IMR-90 (cell line): ENCODE results near the gene CACNB3. TPM values are rescaled to one million over a fixed set of nuclear protein-coding genes. Genes with fewer than 3 reads are reported as not detected.

Source experiments
- ATAC-seq: fragments of 200-7000 bp; cut with Tn5 transposase; 2 replicates; pipeline ENCODE4 v1.9.1; 2020; ENCODE audit warnings: low read depth, mild to moderate bottlenecking, moderate library complexity
- BruUV-seq: library from RNA; stranded (reverse); fragments of 400-500 nt; replicated peaks from 2 replicates; lab custom pipeline; 2021; lab: Mats Ljungman, UMichigan
- CTCF ChIA-PET: fragments of 300-600 bp; formaldehyde crosslinking; extraction: SDS; loops from one replicate; lab custom pipeline; 2021; ENCODE audit warnings: antibody characterized with exemption; lab: Yijun Ruan, JAX
- POLR2A ChIA-PET: fragments of 300-600 bp; sonication (Branson Sonifier 250); formaldehyde crosslinking; loops from one replicate; lab custom pipeline; 2022; ENCODE audit warnings: antibody characterized with exemption; ENCODE audit not compliant: unreplicated experiment; lab: Charles Lee
- DNase-seq: peaks from one replicate; pipeline ENCODE4 v3.0.0; 2013
- H2AFZ ChIP-seq: replicated peaks from 2 replicates; pipeline ENCODE3; 2013; ENCODE audit warnings: low read length, mild to moderate bottlenecking; ENCODE audit not compliant: poor library complexity
- H2AK5ac ChIP-seq: 2 replicates; pipeline ENCODE4 v1.6.1; 2013; ENCODE audit warnings: low read depth, low read length, inconsistent platforms
- H2AK9ac ChIP-seq: replicated peaks from 2 replicates; pipeline ENCODE3; 2013; ENCODE audit warnings: mild to moderate bottlenecking, low read depth, low read length, moderate library complexity; ENCODE audit not compliant: poor library complexity
- H2BK120ac ChIP-seq: 2 replicates; pipeline ENCODE4 v1.6.1; 2013; ENCODE audit warnings: low read depth, low read length, inconsistent platforms
- H2BK15ac ChIP-seq: 3 replicates; pipeline ENCODE4 v1.6.1; 2013; ENCODE audit warnings: low read depth, low read length, inconsistent platforms
- H2BK20ac ChIP-seq: 2 replicates; pipeline ENCODE4 v1.6.1; 2013; ENCODE audit warnings: low read depth, mild to moderate bottlenecking, inconsistent platforms, low read length, moderate library complexity
- H2BK5ac ChIP-seq: 2 replicates; pipeline ENCODE4 v1.6.1; 2013; ENCODE audit warnings: mild to moderate bottlenecking, low read depth, low read length, inconsistent platforms; ENCODE audit not compliant: poor library complexity, severe bottlenecking
- H3K14ac ChIP-seq: replicated peaks from 2 replicates; pipeline ENCODE4 v1.6.1; 2013; ENCODE audit warnings: low read depth, low read length, inconsistent platforms
- H3K18ac ChIP-seq: 2 replicates; pipeline ENCODE4 v1.6.1; 2013; ENCODE audit warnings: low read depth, low read length, control low read depth
- H3K23ac ChIP-seq: 2 replicates; pipeline ENCODE4 v1.6.1; 2013; ENCODE audit warnings: low read depth, low read length, inconsistent platforms
- H3K27ac ChIP-seq: 2 replicates; pipeline ENCODE4 v1.5.1; 2013; ENCODE audit warnings: mild to moderate bottlenecking, control low read depth, low read length; ENCODE audit not compliant: insufficient read depth
- H3K27me3 ChIP-seq: 2 replicates; pipeline ENCODE4 v1.6.1; 2013; ENCODE audit warnings: low read length; ENCODE audit not compliant: control insufficient read depth, insufficient read depth
- H3K36me3 ChIP-seq: 2 replicates; pipeline ENCODE4 v1.6.1; 2013; ENCODE audit warnings: low read length, mixed read lengths; ENCODE audit not compliant: control insufficient read depth, insufficient read depth
- H3K4ac ChIP-seq: 2 replicates; pipeline ENCODE4 v1.6.1; 2013; ENCODE audit warnings: low read depth, low read length, inconsistent platforms
- H3K4me1 ChIP-seq: 2 replicates; pipeline ENCODE4 v1.6.1; 2013; ENCODE audit warnings: low read length, mixed read lengths; ENCODE audit not compliant: control insufficient read depth, insufficient read depth
- H3K4me2 ChIP-seq: 2 replicates; pipeline ENCODE4 v1.6.1; 2013; ENCODE audit warnings: low read depth, mild to moderate bottlenecking, control low read depth, low read length, moderate library complexity
- H3K4me3 ChIP-seq: 2 replicates; pipeline ENCODE4 v1.5.1; 2013; ENCODE audit warnings: low read depth, mild to moderate bottlenecking, control low read depth, low read length, moderate library complexity; ENCODE audit not compliant: insufficient read depth
- H3K56ac ChIP-seq: 2 replicates; pipeline ENCODE4 v1.6.1; 2013; ENCODE audit warnings: low read length, inconsistent platforms; ENCODE audit not compliant: insufficient read depth; ENCODE audit errors: extremely low read depth
- H3K79me1 ChIP-seq, 2 experiments: 2 replicates each; pipeline ENCODE4 v1.6.1; 2013; ENCODE audit warnings: low read length in 2 of 2, inconsistent platforms in 1 of 2, low read depth in 1 of 2
- H3K9ac ChIP-seq: 2 replicates; pipeline ENCODE4 v1.6.1; 2013; ENCODE audit warnings: low read depth, low read length, control low read depth
- H3K9me1 ChIP-seq: 2 replicates; pipeline ENCODE4 v1.6.1; 2013; ENCODE audit warnings: low read length, inconsistent platforms; ENCODE audit not compliant: insufficient read depth
- H3K9me3 ChIP-seq: 2 replicates; pipeline ENCODE4 v1.6.1; 2013; ENCODE audit warnings: low read length; ENCODE audit not compliant: control insufficient read depth, insufficient read depth
- H4K20me1 ChIP-seq: 2 replicates; pipeline ENCODE4 v1.6.1; 2013; ENCODE audit warnings: low read length, inconsistent platforms; ENCODE audit not compliant: insufficient read depth
- H4K5ac ChIP-seq: 2 replicates; pipeline ENCODE4 v1.6.1; 2013; ENCODE audit warnings: mild to moderate bottlenecking, low read depth, low read length, control low read depth
- H4K8ac ChIP-seq, 2 experiments: 2 replicates each; pipeline ENCODE4 v1.6.1; 2013; ENCODE audit warnings: low read depth in 2 of 2, low read length in 2 of 2, control low read depth in 1 of 2, inconsistent platforms in 1 of 2
- H4K91ac ChIP-seq: 2 replicates; pipeline ENCODE4 v1.6.1; 2013; ENCODE audit warnings: low read depth, low read length, inconsistent platforms; ENCODE audit not compliant: insufficient read depth
- BHLHE40 ChIP-seq: fragments of 150-350 bp; IDR thresholded peaks from 2 replicates; pipeline ENCODE4 v1.6.1; 2016; ENCODE audit warnings: mild to moderate bottlenecking, low read depth, low read length
- MAZ ChIP-seq: IDR thresholded peaks from 2 replicates; pipeline ENCODE4 v1.6.1; 2012; ENCODE audit warnings: low read depth, mild to moderate bottlenecking, low read length, improper control_type of control experiment, moderate library complexity, borderline replicate concordance
- NFE2L2 ChIP-seq: fragments of 150-350 bp; IDR thresholded peaks from 2 replicates; pipeline ENCODE4 v1.6.1; 2016; ENCODE audit warnings: low read depth, mild to moderate bottlenecking, low read length
- SMC3 ChIP-seq: fragments of 150-350 bp; IDR thresholded peaks from 2 replicates; pipeline ENCODE4 v1.6.1; 2016; ENCODE audit warnings: low read depth, mild to moderate bottlenecking, antibody characterized with exemption, low read length, moderate library complexity
- WGBS, 2 experiments: methylation state at CpG; one replicate each; pipeline versions ENCODE4 v1.1.5 to v1.1.7; 2013; ENCODE audit warnings: missing lambda C conversion rate in 2 of 2; ENCODE audit not compliant: insufficient read length in 1 of 2; ENCODE audit errors: extremely low coverage in 2 of 2; 5-methylcytosine and 5-hydroxymethylcytosine counted together
- dilution Hi-C: fragments of 300-500 bp; cut with HindIII; formaldehyde crosslinking; loops from one replicate; pipeline ENCODE4 v1.14.3; 2018; ENCODE audit warnings: low sequenced_read_pairs; ENCODE audit not compliant: unreplicated experiment
- in situ Hi-C: fragments of 300-500 bp; cut with MboI; formaldehyde crosslinking; loops from 3 replicates; pipeline ENCODE4 v1.14.3; 2019; ENCODE audit warnings: low sequenced_read_pairs, inconsistent platforms, mixed read lengths
- intact Hi-C: fragments of 100-400 bp; cut with micrococcal nuclease; formaldehyde crosslinking; loops from 2 replicates; pipeline ENCODE4 v1.10.0; 2022
- polyA plus RNA-seq, 3 experiments: library from polyadenylated mRNA; depleted of rRNA; stranded (reverse); fragments of >200 nt; gene quantifications; 2 replicates each; pipeline ENCODE4 v1.2.3, GENCODE V29; 2012; ENCODE audit warnings: low replicate concordance in 1 of 3
- total RNA-seq: library from RNA; depleted of rRNA; stranded (reverse); fragments of >200 nt; gene quantifications from 2 replicates; pipeline ENCODE4 v1.2.3, GENCODE V29; 2012

CACNB3 gene
- total and polyA plus RNA-seq, 2 of the 4 experiments (the other 2 are of a cell fraction), result 18.1 to 45.1 TPM

DNA sequence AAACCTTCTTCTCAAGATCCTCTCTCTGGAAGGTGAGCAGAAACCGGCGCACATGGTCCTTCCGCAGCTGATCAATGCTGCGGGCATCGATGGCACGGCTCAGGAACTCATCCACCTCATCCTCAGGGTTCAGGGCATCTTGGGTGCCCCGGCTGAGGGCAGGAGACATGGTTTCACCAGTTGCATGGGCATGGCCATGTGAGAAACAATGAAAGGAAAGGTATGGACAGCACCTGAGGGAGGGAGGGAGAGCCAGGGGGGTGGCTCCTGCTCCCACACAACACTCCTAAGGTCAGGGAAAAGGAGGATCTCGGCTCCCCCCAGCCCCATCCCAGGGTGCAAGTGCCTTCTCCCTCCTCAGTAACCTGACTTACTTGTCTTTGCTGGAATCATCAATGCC is 43.0 kb upstream of the CACNB3 start:
- no peak overlapping the region for H3K27ac ChIP-seq

More for the DNA sequence above, 43.0 kb upstream of the CACNB3 start:
- TF ChIP-seq NFE2L2 (no peak), BHLHE40 (no peak), MAZ (no peak), SMC3 (no peak)
- H2BK15ac ChIP-seq, result no peak overlapping the region
- H3K9me1 ChIP-seq, result peaks cover 10% of the 10 kb centered on the region; the same call in 1 of the 2 replicates
- H3K4me3 ChIP-seq, result no peak overlapping the region
- no peak overlapping the region for H2AK5ac ChIP-seq
- no peak overlapping the region for H2BK5ac ChIP-seq
- no peak overlapping the region for H4K8ac ChIP-seq
- H2BK20ac ChIP-seq, result no peak overlapping the region
- peaks cover 8% of the 10 kb centered on the region for H3K4me1 ChIP-seq
- H3K27me3 ChIP-seq, result no peaks in the 10 kb centered on the region
- H3K79me1 ChIP-seq, result peaks cover 20 to 27% of the 10 kb centered on the region in 2 experiments
- ChIA-PET POLR2A (no interaction called here), CTCF (no interaction called here)
- no peak overlapping the region for H4K91ac ChIP-seq
- BruUV-seq, result no TSS peak
- H3K9me3 ChIP-seq, result no peaks in the 10 kb centered on the region
- peaks cover 71% of the 10 kb centered on the region for H3K36me3 ChIP-seq
- dilution Hi-C loops (no loop called here), intact Hi-C loops (no loop called here), in situ Hi-C loops (loop anchor here (25.0 kb wide), 1 partner anchor 238 kb away; the partner anchor contains the start of gene OR8S1)
- H3K56ac ChIP-seq, result no peak overlapping the region
- no peak overlapping the region for H2AFZ ChIP-seq
- H3K4me2 ChIP-seq, result no peak overlapping the region
- no peak overlapping the region for H2AK9ac ChIP-seq
- DNase-seq (no peak), ATAC-seq (no peak)
- no peak overlapping the region for H3K14ac ChIP-seq
- H2BK120ac ChIP-seq, result no peak overlapping the region
- no peak overlapping the region for H3K9ac ChIP-seq
- no CpG with 5 or more reads among the region's 8 CpGs for WGBS, 2 experiments
- H3K18ac ChIP-seq, result no peak overlapping the region
- peaks cover 7% of the 10 kb centered on the region for H4K20me1 ChIP-seq
- H3K23ac ChIP-seq, result no peak overlapping the region
- no peak overlapping the region for H3K4ac ChIP-seq
- H4K5ac ChIP-seq, result no peak overlapping the region
